ENCODE measurements around the gene ADAMTSL1. TPM values are rescaled to one million over a fixed set of nuclear protein-coding genes. Genes with fewer than 3 reads are reported as not detected.

ADAMTSL1 gene
- total and polyA plus RNA-seq, 9 of the 15 experiments (the other 6 are each of a cell fraction or from before 2014, with no cell fraction given): 0.01 TPM; not detected in 8

GRCh38 chr9:18516965-18517364 lies 43.0 kb downstream of the ADAMTSL1 start (continued):
- TF ChIP-seq PBX2 (CRISPR knock-in tag; IDR thresholded peaks at IDR 0.05; ENCODE audit: low read depth): no peak
- no peak for TF ChIP-seq PBX2 (tag; conservative IDR thresholded peaks at IDR 0.05; ENCODE audit: low read depth)
- TF ChIP-seq, protein P1, sequence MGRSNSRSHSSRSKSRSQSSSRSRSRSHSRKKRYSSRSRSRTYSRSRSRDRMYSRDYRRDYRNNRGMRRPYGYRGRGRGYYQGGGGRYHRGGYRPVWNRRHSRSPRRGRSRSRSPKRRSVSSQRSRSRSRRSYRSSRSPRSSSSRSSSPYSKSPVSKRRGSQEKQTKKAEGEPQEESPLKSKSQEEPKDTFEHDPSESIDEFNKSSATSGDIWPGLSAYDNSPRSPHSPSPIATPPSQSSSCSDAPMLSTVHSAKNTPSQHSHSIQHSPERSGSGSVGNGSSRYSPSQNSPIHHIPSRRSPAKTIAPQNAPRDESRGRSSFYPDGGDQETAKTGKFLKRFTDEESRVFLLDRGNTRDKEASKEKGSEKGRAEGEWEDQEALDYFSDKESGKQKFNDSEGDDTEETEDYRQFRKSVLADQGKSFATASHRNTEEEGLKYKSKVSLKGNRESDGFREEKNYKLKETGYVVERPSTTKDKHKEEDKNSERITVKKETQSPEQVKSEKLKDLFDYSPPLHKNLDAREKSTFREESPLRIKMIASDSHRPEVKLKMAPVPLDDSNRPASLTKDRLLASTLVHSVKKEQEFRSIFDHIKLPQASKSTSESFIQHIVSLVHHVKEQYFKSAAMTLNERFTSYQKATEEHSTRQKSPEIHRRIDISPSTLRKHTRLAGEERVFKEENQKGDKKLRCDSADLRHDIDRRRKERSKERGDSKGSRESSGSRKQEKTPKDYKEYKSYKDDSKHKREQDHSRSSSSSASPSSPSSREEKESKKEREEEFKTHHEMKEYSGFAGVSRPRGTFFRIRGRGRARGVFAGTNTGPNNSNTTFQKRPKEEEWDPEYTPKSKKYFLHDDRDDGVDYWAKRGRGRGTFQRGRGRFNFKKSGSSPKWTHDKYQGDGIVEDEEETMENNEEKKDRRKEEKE (IDR thresholded peaks at IDR 0.05; ENCODE audit: borderline replicate concordance in 1 of 2, control insufficient read depth in 1 of 2, low read depth in 2 of 2, low read length in 1 of 2): no peak
- no peak for TF ChIP-seq ZNF395 (CRISPR knock-in tag; IDR thresholded peaks at IDR 0.05)
- TF ChIP-seq, protein P2, sequence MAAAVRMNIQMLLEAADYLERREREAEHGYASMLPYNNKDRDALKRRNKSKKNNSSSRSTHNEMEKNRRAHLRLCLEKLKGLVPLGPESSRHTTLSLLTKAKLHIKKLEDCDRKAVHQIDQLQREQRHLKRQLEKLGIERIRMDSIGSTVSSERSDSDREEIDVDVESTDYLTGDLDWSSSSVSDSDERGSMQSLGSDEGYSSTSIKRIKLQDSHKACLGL (CRISPR knock-in tag; IDR thresholded peaks at IDR 0.05; ENCODE audit: borderline replicate concordance, poor library complexity, severe bottlenecking): no peak
- no peak for TF ChIP-seq ZNF551 (CRISPR knock-in tag; IDR thresholded peaks at IDR 0.05)
- no peak for TF ChIP-seq POLR2AphosphoS2 (IDR thresholded peaks at IDR 0.05; ENCODE audit: low read length)
- TF ChIP-seq ERF (CRISPR knock-in tag; IDR thresholded peaks at IDR 0.05): no peak
- TF ChIP-seq NCOR1 (IDR thresholded peaks at IDR 0.05): no peak

Measured in K562 (cell line).